SIG-M5 (cell line): ENCODE data around the gene IFRD1.
"Not testable (repeated sequence)": the region's sequence is repeated elsewhere in the genome, so short reads cannot be mapped to it uniquely, and the experiment has no call there.

ENCODE experiments used
- DNase-seq: peaks from one replicate; lab custom pipeline; 2025; lab: John Stamatoyannopoulos, UW

The IFRD1 gene

GRCh38 chr7:112444505-112444904 is 5.8 kb upstream of the IFRD1 start:
- DNase-seq, result no peak

- no peak for DNase-seq
Observed at GRCh38 chr7:112446431-112446830, 3.8 kb upstream of the IFRD1 start.

DNA sequence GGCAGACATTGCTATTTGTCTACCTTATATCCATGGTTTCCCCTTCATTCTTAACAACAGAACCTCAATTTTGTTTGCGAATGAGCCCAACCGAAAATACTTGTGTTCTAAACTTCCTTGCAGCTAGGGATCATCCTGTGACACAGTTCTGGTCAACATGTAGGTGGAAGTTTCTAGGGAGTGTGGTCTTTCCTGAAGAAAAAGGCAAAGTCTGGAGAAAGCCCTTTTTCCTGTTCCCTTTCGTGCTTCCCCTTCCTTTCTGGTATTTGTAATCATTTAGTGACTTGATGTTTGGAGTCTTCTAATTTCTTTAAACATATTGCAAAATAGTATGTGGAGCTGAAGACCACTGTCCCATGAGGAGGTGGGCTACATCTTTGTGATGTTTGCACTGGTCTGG is 2.9 kb upstream of the IFRD1 start:
- no peak for DNase-seq

GRCh38 chr7:112448381-112448780 is 1.9 kb upstream of the IFRD1 start:
- DNase-seq, result no peak

DNA sequence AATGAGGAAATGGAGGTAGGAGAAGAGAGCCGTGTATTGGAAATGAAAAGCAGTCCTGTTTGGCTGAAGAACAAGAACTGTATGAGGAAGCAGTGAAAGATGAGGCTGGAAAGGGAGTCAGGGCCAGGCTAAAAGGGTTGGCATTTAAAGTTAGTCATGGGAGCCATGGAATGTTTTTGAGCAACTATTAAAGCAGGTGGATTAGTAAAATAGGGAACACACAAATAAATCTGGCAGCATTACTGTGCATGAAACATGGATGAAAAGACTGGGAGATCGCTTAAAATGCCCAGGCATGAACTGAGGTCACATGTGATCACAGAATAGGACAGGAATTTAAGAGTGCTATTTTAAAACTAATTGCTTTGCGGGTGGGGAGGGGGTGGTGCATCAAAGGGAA is 1.4 kb upstream of the IFRD1 start:
- no peak for DNase-seq

GRCh38 chr7:112449353-112449752 is 907 bp upstream of the IFRD1 start:
- DNase-seq, result no peak

DNA sequence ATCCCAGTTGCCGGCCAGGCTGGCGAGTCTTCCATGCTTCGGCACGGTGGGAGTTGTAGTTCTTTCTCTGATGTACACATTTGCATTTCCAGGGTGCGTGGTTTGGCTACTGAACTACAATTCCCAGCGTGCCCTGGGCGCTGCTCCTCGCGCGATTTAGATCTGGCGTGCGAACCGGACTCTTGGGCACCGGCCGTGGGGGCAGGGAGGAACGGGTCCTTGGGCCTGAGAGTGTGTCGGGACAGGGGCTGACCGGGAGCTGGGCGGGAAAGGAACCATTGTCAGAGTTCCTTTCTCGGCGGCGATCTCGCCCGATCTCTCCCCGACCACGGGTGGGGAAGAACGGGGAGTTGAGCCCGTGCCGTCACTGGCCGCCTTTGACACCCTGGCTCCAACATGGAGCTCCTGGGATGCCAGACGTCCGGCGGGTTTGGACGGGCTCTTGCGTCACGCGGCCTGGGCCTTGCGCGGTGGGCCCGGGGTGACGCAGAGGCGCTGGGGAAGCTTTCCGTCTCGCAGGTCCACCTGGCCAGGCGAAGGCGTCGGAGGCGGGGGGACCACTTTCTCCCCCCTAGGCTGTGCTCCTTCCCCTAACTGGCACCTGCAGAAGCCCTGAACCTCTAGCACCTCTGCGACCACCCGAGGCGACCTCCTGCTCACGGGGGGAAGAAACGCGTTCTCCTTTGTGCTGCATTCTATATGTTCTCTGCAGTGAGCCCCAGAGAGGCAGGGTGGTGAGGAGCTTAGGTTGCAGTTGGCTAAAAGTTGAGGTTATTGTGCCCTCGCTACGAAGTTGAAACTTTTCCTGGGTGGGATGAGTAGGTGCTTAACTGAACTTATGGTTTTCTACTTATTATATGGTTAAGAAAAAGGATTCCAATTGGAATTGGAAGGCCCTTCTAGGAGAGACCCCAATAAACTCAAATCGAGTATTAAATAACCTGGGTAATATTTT is 824 bp downstream of the IFRD1 start:
- peak; percentile 79 for DNase-seq

DNA sequence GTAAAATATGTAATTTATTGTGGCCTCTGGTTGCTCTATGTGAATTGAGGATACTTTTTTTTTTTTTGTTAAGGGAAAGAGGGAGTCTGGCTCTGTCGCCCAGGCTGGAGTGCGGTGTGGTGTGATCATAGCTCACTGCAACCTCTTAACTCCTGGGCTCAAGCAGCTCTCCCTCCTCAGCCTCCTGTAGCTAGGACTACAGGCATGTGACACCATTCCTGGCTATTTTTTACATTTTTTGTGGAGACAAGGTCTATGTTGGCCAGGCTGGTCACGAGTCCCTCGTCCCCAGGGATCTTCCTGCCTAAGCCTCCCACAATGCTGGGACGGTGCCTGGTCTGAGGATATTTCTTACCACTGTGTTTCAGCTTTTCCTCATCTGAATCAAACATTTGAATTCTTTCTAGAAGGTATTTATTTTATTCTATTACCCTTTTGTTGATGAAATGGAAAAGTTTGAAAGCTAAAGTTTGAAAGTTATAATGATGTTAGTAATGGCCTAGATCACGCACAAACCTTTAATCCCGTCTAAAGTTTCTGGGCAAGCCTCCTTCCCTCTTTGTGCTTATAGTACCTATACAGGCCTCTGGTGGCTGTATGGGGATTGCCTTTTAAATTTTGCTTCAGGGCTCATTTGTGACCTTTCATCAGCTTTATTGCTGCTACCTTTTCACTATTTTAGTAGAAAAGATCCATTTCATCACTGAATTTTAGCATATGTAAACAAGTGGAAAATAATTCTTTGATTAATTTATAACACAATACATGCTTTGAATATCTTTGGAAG is 2.0 kb downstream of the IFRD1 start:
- no peak for DNase-seq

GRCh38 chr7:112453505-112454171 is 3.4 kb downstream of the IFRD1 start:
- DNase-seq, result no peak

GRCh38 chr7:112454191-112454590 is 3.9 kb downstream of the IFRD1 start:
- not testable (repeated sequence) for DNase-seq

- no peak for DNase-seq
Observed at GRCh38 chr7:112459645-112460044, 9.4 kb downstream of the IFRD1 start.

- DNase-seq, result no peak
Observed at GRCh38 chr7:112462236-112462635, 12.0 kb downstream of the IFRD1 start.

DNA sequence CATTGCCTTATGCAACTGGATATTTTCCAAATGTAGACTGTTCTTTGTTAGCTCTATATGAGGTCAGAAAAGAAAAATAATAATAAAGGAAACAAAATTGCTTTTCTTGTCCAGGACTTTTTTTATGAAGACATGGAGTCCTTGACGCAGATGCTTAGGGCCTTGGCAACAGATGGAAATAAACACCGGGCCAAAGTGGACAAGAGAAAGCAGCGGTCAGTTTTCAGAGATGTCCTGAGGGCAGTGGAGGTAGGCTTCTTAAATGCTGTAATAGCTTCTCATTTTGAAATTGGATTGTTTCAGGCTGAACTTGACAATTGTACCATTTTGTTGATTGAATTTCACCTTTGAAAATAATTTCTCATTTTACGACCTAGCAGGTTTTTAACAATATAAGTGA is 17.6 kb downstream of the IFRD1 start:
- no peak for DNase-seq

DNA sequence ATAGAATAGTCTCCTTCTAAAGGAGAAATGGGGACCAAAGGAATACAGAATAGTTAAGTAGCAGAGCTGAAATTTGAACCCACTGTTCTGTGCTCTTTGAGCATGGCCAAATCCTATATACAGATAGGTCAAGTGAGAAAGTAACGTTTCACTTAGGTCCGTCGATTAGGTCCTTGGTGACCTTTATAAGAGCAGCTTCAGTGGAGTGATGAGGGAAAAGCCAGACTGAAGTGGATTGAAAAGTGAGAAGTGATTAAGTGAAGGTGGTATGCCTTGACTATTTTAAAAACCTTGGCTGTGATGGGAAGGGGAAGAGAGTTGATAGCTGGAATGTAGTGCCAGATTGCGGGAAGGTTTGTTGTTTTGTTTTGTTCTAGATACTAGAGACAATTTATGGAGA is 19.9 kb downstream of the IFRD1 start:
- DNase-seq, result no peak

GRCh38 chr7:112476390-112477052 is 26.3 kb downstream of the IFRD1 start:
- DNase-seq, result no peak

DNA sequence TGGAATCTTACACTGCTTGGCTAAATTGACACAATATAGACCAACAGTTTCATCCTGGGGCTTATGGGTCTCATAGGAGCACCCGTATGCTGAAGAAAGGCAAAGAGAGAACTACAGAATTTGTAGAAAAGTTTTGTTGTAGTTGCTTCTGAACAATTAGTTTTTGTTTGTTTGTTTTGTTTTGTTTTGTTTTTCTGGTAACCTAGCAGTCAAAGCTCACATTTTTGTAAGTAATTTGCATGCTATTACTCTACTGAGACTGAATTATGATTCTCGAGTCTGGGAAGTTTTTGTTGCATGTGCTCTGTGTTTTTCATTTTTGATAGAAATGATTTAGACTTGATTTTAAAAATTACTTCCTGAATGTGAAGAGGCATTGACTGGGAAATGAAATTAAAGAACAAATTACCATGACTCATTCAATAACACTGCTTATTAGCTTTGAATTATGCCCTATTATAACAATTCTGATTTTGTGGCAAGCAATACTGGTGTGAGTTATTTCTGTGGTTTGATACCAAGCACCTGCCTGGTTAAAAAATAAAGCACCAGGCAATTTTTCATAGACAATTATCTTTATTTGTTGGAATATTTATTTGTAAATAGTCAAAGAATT is 31.0 kb downstream of the IFRD1 start:
- no peak for DNase-seq

DNA sequence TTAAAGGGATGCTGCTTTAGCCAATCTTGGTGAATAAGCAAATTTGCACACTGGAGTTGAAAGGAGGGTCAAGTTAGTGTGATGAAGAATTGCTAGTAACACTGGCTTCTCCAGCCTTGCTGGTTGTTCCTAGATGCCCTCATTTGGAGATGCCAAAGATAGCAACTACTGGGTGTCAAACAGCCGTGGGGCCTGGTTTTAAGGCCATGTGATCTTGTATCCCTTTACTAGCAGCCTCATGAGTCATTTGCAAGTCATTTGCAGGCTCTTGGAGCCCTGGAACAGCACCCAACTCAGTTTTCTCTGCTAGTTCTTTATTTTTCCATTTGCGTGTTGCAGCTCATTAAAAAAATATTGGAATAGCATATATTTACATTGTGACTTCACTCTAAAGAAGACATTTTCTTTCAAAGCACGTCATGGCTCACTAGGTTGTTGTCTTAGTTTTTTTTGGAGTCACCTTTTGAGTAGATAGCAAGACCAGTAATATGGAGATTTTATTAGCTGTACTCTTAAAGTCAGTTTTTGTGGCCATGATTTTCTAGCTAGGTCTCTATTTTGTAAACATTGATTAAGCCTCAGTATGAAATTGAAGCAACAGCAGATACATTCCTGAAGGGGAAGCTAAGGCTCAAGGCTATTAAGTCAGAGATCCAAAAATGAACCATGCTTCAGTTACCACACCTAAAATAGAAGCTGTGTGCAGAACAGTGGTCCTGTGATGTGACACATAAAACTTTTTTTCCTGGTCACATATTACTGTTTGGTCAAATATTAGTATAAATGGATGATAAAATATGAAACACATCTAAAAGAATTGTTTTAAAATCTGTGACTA is 31.8 kb downstream of the IFRD1 start:
- DNase-seq, result peak; percentile 10

DNA sequence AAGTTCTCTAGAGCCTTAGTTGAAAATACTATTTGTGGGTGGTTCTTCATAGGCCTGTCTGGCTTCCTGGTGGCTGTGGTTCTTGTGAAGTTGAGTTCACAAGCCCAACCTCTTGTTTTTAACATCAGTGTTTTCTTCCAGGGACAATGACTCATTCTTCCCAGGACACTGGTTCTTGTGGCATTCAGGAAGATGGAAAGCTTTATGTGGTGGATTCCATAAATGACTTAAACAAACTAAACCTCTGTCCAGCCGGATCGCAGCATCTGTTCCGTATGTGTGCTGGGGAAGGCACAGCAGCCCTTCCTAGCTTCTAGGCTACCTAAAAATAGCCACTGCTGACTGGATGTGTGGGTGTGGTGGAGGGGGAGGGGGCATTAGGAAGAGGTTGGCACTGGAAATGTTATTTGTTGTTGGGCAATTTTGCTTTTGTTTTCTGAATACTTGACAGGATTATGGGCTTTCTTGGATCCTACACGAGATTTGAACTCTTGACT is 34.5 kb downstream of the IFRD1 start:
- DNase-seq, result no peak

GRCh38 chr7:112485766-112486165 is 35.5 kb downstream of the IFRD1 start:
- DNase-seq, result no peak

DNA sequence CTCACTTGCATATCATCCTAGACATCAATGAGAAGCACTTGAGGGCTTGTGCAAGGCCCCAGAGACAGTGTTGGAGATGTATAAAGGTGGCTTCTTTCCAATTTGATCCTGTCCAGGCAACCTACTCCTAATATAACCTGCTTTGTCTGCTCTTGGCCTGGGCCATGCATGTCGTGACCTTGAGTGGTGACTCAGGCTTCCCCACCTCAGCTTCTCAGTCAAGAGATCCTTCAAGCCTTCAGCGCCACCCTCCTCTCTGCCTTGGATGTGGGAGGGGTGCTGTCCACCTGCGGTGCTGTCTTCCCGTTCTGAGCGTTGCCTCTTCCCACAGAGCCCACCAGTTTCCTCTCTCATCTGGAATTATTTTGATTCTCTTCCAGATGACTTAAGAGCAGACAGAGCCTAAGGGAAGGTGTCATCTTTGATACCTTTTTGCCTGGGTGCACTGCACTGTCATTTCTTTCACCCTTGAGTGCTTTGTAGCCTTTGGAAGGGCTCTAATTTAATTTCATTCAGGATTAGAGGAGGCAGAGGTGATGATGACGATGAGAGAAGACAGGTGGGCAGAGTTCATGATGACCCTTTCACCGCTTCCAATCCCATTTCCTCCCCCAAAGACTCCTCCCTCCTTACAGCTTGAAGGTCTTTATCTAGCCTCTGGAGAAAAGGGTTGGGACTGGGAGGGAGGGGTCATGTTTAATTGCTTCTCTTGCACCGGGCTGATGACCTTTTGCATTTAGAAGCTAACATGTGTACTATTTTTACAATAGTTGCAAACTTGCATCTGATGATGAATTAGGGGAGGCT is 37.4 kb downstream of the IFRD1 start:
- no peak for DNase-seq
